Measurements from ENCODE around the gene CDK4. TPM values are rescaled to one million over a fixed set of nuclear protein-coding genes. Genes with fewer than 3 reads are reported as not detected.

The CDK4 gene
- total and polyA plus RNA-seq, 2 of the 13 experiments (the other 11 are each of a cell fraction or from before 2014, with no cell fraction given) = 191 to 209 TPM

GRCh38 chr12:57744194-57744776 is 7.8 kb downstream of the CDK4 start (continued):
- no peak for TF ChIP-seq PHF20 (CRISPR knock-in tag; IDR thresholded peaks at IDR 0.05)
- no peak for TF ChIP-seq ZNF224 (CRISPR knock-in tag; IDR thresholded peaks at IDR 0.05)
- TF ChIP-seq JDP2 (CRISPR knock-in tag; IDR thresholded peaks at IDR 0.05; ENCODE audit: borderline replicate concordance) = no peak
- 0 out of 2 replicates have a peak, but pooled peaks have one; percentile 15 for TF ChIP-seq SIN3A (IDR thresholded peaks at IDR 0.05; ENCODE audit: borderline replicate concordance, low read depth, low read length)
- no peak for TF ChIP-seq JUN (CRISPR knock-in tag; IDR thresholded peaks at IDR 0.05)
- TF ChIP-seq, protein P1, sequence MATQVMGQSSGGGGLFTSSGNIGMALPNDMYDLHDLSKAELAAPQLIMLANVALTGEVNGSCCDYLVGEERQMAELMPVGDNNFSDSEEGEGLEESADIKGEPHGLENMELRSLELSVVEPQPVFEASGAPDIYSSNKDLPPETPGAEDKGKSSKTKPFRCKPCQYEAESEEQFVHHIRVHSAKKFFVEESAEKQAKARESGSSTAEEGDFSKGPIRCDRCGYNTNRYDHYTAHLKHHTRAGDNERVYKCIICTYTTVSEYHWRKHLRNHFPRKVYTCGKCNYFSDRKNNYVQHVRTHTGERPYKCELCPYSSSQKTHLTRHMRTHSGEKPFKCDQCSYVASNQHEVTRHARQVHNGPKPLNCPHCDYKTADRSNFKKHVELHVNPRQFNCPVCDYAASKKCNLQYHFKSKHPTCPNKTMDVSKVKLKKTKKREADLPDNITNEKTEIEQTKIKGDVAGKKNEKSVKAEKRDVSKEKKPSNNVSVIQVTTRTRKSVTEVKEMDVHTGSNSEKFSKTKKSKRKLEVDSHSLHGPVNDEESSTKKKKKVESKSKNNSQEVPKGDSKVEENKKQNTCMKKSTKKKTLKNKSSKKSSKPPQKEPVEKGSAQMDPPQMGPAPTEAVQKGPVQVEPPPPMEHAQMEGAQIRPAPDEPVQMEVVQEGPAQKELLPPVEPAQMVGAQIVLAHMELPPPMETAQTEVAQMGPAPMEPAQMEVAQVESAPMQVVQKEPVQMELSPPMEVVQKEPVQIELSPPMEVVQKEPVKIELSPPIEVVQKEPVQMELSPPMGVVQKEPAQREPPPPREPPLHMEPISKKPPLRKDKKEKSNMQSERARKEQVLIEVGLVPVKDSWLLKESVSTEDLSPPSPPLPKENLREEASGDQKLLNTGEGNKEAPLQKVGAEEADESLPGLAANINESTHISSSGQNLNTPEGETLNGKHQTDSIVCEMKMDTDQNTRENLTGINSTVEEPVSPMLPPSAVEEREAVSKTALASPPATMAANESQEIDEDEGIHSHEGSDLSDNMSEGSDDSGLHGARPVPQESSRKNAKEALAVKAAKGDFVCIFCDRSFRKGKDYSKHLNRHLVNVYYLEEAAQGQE (IDR thresholded peaks at IDR 0.05; ENCODE audit: borderline replicate concordance in 1 of 2, low read depth in 1 of 2, low read length in 2 of 2) = 0 out of 4 replicates have a peak, but pooled peaks of 1 of the 2 experiments have one; percentile 40
- no peak for TF ChIP-seq PPARG (CRISPR knock-in tag; conservative IDR thresholded peaks at IDR 0.05)
- TF ChIP-seq ZNF674 (CRISPR knock-in tag; IDR thresholded peaks at IDR 0.05; ENCODE audit: low read depth) = 0 out of 2 replicates have a peak, but pooled peaks have one; percentile 13
- no peak for TF ChIP-seq ZNF878 (CRISPR knock-in tag; IDR thresholded peaks at IDR 0.05)
- TF ChIP-seq ZKSCAN5 (CRISPR knock-in tag; IDR thresholded peaks at IDR 0.05) = no peak
- no peak for TF ChIP-seq ZNF616 (CRISPR knock-in tag; IDR thresholded peaks at IDR 0.05; ENCODE audit: low read depth)
- TF ChIP-seq, protein P2, sequence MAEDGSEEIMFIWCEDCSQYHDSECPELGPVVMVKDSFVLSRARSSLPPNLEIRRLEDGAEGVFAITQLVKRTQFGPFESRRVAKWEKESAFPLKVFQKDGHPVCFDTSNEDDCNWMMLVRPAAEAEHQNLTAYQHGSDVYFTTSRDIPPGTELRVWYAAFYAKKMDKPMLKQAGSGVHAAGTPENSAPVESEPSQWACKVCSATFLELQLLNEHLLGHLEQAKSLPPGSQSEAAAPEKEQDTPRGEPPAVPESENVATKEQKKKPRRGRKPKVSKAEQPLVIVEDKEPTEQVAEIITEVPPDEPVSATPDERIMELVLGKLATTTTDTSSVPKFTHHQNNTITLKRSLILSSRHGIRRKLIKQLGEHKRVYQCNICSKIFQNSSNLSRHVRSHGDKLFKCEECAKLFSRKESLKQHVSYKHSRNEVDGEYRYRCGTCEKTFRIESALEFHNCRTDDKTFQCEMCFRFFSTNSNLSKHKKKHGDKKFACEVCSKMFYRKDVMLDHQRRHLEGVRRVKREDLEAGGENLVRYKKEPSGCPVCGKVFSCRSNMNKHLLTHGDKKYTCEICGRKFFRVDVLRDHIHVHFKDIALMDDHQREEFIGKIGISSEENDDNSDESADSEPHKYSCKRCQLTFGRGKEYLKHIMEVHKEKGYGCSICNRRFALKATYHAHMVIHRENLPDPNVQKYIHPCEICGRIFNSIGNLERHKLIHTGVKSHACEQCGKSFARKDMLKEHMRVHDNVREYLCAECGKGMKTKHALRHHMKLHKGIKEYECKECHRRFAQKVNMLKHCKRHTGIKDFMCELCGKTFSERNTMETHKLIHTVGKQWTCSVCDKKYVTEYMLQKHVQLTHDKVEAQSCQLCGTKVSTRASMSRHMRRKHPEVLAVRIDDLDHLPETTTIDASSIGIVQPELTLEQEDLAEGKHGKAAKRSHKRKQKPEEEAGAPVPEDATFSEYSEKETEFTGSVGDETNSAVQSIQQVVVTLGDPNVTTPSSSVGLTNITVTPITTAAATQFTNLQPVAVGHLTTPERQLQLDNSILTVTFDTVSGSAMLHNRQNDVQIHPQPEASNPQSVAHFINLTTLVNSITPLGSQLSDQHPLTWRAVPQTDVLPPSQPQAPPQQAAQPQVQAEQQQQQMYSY (CRISPR knock-in tag; IDR thresholded peaks at IDR 0.05) = 0 out of 2 replicates have a peak, but pooled peaks have one; percentile 0
- TF ChIP-seq SMARCE1 (IDR thresholded peaks at IDR 0.05; ENCODE audit: borderline replicate concordance) = no peak
- TF ChIP-seq HOXD1 (CRISPR knock-in tag; IDR thresholded peaks at IDR 0.05) = no peak
- TF ChIP-seq AHDC1 (CRISPR knock-in tag; IDR thresholded peaks at IDR 0.05; ENCODE audit: borderline replicate concordance) = no peak
- TF ChIP-seq ZNF766 (CRISPR knock-in tag; IDR thresholded peaks at IDR 0.05; ENCODE audit: borderline replicate concordance) = no peak
